Measurements from ENCODE around the gene LDLRAD4.

LDLRAD4 gene

GRCh38 chr18:13218368-13218991, at the start of gene LDLRAD4:
TSS of gene LDLRAD4 (plus strand) at chr18:13218760.
- no peak for DNase-seq

- DNase-seq = no peak
These were observed 44.9 kb upstream of the LDLRAD4 start for GRCh38 chr18:13173578-13174145.

- no peak for DNase-seq
These were observed 43.3 kb upstream of the LDLRAD4 start for GRCh38 chr18:13175266-13175665.

- no peak for DNase-seq
These were observed 42.8 kb upstream of the LDLRAD4 start for GRCh38 chr18:13175754-13176210.

GRCh38 chr18:13176847-13177246, 41.7 kb upstream of the LDLRAD4 start:
- no peak for DNase-seq

GRCh38 chr18:13178197-13178596, 40.4 kb upstream of the LDLRAD4 start:
- no peak for DNase-seq

GRCh38 chr18:13178976-13179375, 39.6 kb upstream of the LDLRAD4 start:
- DNase-seq = peak; percentile 14

GRCh38 chr18:13179566-13180113, 38.9 kb upstream of the LDLRAD4 start:
- no peak for DNase-seq

- no peak for DNase-seq
These were observed 37.8 kb upstream of the LDLRAD4 start for GRCh38 chr18:13180614-13181375.

GRCh38 chr18:13181765-13182164, 36.8 kb upstream of the LDLRAD4 start:
- DNase-seq = no peak

GRCh38 chr18:13183359-13183758, 35.2 kb upstream of the LDLRAD4 start:
- no peak for DNase-seq

- DNase-seq = no peak
These were observed 34.8 kb upstream of the LDLRAD4 start for GRCh38 chr18:13183790-13184189.

- no peak for DNase-seq
These were observed 34.2 kb upstream of the LDLRAD4 start for GRCh38 chr18:13184396-13184795.

- DNase-seq = no peak
These were observed 32.8 kb upstream of the LDLRAD4 start for GRCh38 chr18:13185675-13186198.

GRCh38 chr18:13186687-13187086, 31.9 kb upstream of the LDLRAD4 start:
- no peak for DNase-seq

GRCh38 chr18:13187498-13187897, 31.1 kb upstream of the LDLRAD4 start:
- DNase-seq = no peak

GRCh38 chr18:13191031-13191430, 27.5 kb upstream of the LDLRAD4 start:
- no peak for DNase-seq

GRCh38 chr18:13191779-13192178, 26.8 kb upstream of the LDLRAD4 start:
- no peak for DNase-seq

- DNase-seq = no peak
These were observed 25.6 kb upstream of the LDLRAD4 start for GRCh38 chr18:13192970-13193369.

GRCh38 chr18:13194239-13194638, 24.3 kb upstream of the LDLRAD4 start:
- DNase-seq = no peak

- DNase-seq = no peak
These were observed 19.9 kb upstream of the LDLRAD4 start for GRCh38 chr18:13198701-13199100.

- DNase-seq = no peak
These were observed 19.4 kb upstream of the LDLRAD4 start for GRCh38 chr18:13199169-13199568.

GRCh38 chr18:13201292-13201691, 17.3 kb upstream of the LDLRAD4 start:
- no peak for DNase-seq

GRCh38 chr18:13202571-13202970, 16.0 kb upstream of the LDLRAD4 start:
- no peak for DNase-seq

All from T1000 (cell line).